Stimulated activated CD8-positive, alpha-beta memory T cell treated with anti-CD3 and anti-CD28 coated beads, Interleukin-12 subunit alpha, Interleukin-12 subunit beta, amount 100 ng/mL, for 24 hours (primary cell): ENCODE results near the gene SEC62.

ENCODE experiments used
- DNase-seq: peaks from one replicate; pipeline ENCODE4 v3.0.0-alpha.2; 2020; ENCODE audit errors: extremely low read depth

SEC62 gene

GRCh38 chr3:169966428-169966950 lies at the start of gene SEC62:
SEC62 (plus strand) TSS chr3:169966807; CDS start chr3:169966823, 16 bp downstream.
- peak; percentile 81 for DNase-seq

DNA sequence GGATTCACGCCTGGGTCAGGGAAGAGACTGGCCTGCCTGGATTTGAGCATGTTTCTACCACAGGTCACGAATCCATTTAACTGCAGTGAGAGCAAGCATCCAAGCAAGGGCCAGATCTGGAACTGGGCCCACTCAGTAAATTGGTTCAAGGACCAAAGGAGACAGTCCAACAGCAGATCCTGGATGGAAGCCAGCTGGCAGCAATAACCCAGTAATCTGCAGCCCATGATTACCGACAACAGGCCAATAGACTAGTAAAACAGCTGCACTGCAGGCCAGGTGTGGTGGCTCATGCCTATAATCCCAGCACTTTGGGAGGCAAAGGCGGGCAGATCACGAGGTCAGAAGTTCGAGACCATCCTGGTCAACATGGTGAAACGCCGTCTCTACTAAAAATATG lies 43.4 kb upstream of the SEC62 start:
- no peak for DNase-seq

DNA sequence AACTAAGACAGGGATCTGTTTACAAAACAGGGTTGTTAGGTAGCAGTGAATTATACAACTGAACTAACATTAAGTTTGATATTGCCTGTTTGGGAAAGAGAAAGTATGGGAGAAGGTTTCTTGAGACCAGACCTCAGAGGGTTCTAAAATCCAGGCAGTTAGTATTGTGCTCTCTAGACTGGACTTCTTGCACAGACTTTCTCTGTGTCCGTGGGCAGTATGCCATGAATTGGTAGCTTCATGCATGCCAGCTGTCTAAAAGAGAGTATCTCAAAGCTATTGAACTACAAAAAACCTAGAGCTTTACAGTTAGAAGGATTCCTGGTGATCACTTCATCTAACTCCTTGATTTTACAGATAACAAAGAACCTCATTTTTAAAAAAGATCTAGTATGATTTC lies 42.8 kb upstream of the SEC62 start:
- DNase-seq = no peak

DNA sequence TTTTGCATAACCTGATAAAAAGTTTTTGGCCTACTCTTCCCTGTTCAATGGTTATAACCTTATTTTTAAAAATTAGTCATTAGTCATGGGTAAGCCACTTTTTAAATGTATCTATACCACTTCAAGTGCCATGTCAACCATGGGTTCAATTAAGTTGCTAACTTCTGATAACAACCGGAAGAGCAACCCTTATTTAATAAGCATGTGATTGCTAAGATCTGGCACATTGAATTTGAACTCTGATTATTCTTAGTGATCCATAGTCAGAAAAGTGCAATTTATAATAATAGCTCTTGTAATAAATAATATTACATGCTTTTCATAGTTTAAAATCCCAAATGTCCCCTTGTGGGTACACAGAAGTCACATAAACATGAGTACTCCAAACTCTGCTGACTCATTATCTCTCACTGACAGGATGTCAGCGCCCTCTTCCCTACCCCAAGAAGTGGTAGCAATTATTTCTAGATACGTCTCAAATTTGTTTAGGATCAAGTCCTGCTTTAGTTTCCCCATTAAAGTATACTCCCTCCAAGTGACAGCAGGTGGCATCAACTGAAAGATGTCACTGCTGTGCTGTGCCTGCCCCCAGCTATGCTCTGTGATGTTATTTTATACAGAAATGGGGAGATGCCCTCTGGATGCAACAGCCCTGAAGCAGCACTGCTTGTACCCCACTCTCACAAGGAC lies 36.6 kb upstream of the SEC62 start:
- DNase-seq = no peak

GRCh38 chr3:169930843-169931242 lies 35.8 kb upstream of the SEC62 start:
- no peak for DNase-seq

DNA sequence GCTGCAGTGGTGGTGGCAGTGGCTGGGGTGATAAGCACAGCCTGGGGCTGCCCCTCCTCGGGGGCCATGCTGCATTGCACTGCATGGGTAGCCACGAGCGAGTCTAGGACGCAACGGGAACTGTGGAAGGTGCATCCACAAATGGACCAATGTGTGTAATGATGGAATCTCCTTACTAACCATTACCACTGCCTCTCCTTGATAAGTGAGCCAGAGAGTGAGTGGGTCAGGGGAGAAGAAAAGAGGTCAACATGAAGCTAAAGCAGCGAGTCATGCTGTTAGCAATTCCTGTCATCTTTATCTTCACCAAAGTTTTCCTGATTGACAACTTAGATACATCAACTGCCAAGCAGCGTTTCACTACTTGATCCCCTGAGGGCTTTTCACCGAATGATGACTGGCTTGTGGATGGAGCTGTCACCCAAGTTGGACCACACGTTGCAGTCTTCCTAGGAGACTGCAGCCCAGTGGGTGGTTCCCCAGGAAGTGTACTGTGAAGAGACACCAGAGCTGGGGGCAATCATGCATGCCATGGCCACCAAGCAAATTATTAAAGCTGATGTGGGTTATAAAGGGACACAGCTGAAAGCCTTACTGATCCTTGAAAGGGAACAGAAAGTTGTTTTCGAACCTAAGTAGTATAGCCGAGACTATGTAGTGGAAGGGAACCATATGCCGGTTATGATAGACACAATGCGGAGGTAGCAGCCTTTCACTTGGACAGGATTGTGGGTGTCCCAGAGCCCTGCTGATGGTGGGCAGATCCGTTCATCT lies 34.7 kb upstream of the SEC62 start:
- no peak for DNase-seq

- DNase-seq = no peak
These were observed 27.3 kb upstream of the SEC62 start for GRCh38 chr3:169939320-169939719.

DNA sequence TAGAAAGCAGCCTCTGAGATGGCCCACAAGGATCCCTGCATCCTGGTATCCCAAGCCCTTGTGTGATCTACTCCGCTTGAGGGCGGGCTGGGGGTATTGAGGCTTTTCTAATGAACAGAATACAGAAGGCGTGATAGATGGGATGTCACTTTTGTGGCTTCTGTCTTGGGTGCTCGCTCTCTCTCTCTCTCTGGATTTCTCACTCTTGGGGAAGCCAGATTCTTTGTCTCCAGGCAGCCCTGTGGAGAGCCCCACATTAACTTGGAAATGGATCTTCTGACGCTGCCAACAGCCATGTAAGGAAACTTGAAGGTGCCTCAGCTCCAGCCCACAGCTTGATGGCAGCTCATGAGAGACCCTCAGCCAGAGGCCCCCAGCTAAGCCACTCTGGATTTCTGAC lies 26.9 kb upstream of the SEC62 start:
- DNase-seq = no peak

DNA sequence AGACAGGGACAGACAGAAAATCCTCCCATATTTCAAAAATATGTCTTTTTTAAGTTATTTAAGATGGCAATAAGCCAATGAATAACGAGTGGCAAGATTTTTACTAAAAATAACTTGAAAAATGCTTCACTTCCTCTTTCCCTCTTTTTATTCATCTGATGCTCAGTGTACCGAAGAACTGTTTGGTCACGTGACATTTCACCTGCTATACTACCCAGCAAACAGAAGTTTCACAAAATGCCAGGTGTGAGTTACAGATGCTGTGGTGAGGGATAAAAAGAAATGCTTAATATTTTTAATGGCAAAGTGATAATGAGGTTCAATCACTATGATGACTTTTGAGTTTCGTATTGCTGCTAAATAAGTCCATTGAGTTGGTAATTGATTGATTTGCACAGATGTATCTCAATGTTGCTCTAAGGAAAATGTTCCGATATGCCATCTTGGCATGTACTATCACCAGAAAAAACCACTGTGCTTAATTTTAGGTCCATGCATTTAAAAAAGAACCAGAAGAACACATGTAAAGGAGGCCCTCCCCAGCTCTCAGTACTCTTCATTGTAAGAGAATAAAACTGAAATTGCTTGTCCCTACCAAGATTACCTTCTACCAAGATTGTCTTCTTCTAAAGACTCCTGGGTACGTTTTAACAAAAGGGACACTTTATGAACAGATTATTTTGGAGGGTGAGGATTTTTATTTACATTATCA lies 26.0 kb upstream of the SEC62 start:
- DNase-seq = no peak

DNA sequence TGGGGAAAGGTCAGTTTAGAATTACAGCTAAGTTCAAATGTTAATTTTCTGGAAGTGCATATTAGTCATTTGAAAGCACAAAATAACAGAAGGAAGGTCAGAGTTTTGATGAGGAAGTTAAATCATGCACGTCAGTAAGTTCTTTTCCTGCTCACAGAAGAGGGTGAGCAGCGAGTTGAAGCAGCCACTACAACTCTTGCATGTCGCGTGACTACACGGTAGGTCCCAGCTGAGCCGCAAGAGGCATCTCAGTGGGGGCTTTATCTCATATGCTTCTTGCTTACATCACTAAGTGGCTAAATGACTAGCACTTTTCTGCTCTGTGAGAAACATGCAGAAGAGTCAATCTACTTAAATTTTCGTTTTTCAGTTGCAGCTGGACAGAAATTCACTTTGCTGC lies 21.3 kb upstream of the SEC62 start:
- no peak for DNase-seq

DNA sequence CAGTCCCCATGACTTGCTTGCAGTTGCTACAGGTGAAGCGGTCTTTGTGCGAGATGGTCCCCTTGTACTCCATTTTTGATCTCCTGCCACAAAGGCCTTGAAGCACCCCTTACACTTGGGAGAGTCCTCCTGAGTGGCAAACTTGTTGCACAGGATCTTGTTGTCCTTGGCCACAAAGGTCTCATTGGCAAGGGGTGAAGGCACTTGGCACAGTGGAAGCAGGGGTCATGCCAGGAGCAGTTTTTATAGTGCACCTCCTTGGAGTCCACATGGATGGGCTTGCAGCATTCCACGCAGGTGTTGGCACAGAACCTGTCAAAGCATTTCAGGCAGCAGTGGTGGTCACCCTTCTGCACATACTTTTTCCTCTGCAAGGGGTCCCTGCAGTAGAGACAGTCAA lies 20.3 kb upstream of the SEC62 start:
- no peak for DNase-seq

DNA sequence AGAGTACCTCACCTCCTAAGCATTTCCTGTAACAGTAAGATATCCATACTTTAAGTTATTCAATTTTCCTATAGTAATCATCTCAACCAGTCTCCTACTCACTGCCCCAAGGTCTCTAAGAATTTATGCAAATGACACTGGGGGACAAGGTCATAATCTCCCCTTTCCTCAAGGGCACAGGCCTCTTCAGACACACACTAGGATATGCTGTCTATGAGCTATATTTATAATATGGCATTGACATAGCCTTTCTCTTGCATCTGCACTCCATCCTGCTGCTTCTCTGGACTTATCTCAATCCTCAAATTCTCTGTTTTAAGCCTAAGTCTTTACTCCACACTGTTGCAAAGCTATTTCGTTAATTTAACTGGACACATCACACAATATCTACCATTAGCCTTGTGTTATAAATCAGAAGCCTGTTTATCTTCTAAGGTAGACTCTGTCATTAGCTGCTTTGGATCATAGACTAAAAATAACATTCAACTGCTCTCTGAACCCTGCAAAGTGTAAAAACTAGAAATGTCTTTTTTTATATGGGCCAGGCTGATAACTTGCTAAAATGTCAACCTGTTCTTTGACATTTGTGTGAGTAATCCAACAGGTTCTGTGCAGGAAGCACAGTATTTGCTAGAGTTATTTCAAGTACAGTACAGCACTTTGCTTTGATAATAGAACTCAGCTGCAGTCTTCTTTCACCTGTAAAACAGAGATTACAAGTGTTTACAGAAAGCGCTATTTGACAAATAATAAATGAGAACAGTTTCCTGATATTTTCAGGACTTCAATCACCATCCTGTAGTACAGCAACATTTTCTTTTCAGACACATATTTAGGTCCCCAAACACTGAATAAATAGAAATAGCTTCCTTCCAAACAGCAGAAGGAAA lies 17.8 kb upstream of the SEC62 start:
- no peak for DNase-seq

GRCh38 chr3:169952045-169952444 lies 14.6 kb upstream of the SEC62 start:
- DNase-seq = no peak

DNA sequence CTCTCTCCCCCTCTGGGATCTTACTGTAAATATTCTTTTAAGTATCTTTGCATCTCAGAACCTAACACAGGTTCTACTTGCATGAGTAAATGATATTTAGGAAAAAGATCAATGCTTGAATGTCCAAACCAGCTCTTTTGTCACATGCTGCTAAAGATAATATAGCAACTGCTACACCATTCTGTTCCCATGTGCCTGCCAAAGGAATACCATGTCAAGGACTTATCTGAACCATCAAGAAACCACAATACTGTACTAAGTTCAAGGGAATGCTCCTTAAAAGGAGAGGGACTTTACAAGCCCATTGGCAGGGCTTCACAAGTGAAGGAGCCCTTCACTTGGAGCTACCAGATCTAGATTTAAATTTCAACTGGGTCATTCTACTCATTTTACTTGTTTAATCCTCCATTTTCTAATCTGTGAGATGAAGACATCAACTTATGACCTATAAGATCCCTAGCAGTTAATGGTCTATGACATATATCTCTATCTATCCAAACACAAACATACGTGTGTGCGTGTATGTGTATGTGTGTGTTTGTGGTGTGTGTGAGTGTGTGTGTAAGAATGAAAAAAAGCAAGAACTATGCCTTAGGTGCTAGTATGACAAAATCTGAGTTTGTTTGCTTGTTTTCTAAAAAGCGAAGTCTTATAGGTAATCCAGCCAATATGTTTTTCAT lies 13.0 kb upstream of the SEC62 start:
- no peak for DNase-seq

- DNase-seq = no peak
These were observed 12.4 kb upstream of the SEC62 start for GRCh38 chr3:169954142-169954756.

- DNase-seq = no peak
These were observed 11.2 kb upstream of the SEC62 start for GRCh38 chr3:169955406-169955805.

- no peak for DNase-seq
These were observed 2.4 kb upstream of the SEC62 start for GRCh38 chr3:169964176-169964575.

DNA sequence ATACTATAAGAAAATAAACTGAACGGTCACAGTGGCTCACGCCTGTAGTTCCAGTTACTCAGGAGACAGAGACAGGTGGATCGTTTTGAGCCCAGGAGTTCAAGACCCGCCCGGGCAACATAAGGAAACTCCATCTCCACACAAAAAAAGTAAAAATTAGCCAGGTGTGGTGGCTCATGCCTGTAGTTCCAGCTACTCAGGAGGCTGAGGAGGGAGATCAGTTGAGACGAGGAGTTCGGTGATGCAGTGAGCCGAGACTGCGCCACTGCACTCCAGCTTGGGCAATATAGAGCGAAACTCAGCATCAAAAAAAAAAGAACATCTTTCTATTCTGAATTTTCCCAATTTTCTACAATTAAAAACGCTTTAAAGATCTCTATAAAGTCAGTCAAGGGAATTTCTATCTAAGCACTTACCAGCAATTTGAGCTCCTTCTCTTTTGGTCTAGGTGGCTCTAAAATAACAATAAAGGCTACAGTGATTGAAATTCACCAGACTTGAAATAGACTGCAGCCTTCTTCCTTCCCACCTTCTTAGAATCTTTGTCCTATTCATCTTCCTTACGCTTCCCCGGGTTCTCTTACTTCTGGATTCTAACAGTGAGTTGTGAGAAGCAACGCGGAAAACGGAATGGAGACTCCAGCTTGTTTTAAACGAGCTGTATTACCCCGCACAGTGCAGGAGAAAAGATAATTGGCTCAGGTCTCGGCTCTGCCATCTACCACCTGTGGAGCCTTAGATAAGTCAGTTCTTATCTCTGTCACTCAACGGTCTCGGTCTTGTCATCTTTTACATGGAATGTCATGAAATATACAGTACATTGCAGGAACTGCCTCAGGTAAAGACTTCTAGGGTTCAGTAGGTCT lies 812 bp upstream of the SEC62 start:
- DNase-seq = no peak
